Raji (cell line): ENCODE data around the gene SHBG.
A peak's percentile ranks its signal among the peaks of the same experiment; 100 is the strongest.

Experiments used
- POLR2A ChIP-seq: IDR thresholded peaks from 2 replicates; pipeline ENCODE4 v1.6.1; 2011; ENCODE audit warnings: low read depth, low read length, control low read depth; ENCODE audit not compliant: insufficient read depth

The SHBG gene

DNA sequence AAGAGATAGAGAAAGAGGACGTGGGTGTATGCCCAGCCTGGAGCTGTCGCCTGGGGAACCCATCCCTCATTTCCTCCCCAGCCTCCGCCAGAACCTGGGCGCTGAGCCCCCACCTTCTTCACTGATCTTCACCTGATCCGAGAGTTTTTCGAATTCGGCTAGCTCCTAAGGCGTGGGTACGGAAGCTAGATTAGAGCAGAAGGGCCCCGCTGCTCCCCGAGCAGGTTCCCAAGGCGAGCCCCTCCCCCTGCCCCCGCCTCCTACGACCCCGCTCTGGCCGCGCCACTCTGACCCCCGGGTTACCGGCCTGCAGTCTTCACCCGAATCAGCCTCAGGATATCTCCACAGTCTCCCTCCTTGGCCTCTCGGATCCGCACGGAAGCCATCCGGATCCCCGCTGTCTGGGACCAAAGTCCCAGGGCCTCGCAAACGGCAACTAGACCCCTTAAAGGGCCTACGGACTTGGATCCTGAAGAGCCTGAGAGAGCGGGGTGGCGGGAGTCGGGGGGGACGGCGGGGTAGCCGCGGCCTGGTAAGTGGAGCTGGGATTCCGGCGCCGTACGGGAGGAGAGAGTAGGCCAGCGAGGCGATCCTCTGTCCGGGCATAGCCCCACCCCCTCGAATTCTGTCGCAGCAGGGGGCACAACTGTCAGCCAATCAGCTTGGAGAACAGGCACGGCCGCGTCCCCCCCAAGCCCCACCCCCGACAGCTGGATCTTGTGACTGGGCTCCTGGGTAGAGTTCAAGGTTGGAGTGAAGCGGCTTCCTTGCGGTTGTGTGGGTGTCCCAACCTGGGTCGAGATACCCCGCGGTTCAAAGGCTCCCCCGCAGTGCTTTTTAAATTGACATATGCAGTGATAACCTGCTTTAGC is 2.4 kb upstream of the SHBG start, which contains the start of gene SAT2:
SAT2 (minus strand) TSS at position 572 of the 872 bp plus-strand sequence; CDS start at position 386, 186 bp downstream.
- TF ChIP-seq POLR2A: peak; percentile 67

DNA sequence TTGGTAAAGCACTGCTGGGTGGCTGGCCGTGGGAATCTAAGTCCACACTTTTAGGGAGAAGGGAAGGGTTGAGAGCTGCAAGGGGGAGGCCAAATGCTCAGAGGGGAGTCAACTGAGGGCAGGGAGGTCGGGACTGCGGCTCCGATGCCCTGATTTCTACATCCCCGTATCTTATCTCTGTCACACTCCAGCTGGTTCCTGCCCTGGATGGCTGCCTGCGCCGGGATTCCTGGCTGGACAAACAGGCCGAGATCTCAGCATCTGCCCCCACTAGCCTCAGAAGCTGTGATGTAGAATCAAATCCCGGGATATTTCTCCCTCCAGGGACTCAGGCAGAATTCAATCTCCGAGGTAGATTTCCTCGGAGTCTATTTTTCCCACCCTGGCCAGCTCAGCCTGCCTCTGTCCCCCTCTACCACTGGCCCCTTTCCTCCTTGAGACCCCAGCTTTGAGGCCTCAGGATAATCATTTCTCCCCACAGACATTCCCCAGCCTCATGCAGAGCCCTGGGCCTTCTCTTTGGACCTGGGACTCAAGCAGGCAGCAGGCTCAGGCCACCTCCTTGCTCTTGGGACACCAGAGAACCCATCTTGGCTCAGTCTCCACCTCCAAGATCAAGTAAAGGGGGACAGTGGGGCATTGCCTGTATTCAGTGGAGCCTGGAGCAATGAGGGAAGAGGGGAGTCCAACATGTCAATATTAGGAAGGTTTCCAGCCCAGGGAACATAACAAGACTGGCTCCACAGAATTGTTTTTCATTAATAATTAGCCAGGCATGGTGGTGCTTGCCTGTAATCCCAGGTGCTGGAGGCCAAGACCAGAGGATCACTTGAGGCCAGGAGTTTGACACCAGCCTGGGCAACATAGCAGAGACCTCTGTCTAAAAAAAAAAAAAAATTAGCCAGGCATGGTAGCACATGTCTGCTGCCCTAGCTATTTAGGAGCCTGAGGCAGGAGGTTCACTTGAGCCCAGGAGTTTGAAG is 1.8 kb downstream of the SHBG start:
- TF ChIP-seq POLR2A: no peak

DNA sequence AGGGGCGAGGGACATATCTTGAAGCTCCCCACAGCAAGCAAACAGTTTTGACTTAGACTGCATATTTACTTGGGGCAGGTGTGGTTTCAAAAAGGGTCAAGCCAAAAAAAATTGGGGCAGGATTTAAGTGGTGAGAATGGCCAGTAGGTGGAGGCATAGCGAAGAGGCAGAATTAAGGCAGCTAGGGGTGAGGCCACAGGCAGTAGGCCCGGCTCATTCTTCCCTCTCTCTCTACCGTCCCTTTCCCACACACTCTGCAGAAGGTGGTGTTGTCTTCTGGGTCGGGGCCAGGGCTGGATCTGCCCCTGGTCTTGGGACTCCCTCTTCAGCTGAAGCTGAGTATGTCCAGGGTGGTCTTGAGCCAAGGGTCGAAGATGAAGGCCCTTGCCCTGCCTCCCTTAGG is 2.6 kb downstream of the SHBG start:
- TF ChIP-seq POLR2A: 0 out of 2 replicates have a peak, but pooled peaks have one; percentile 24

DNA sequence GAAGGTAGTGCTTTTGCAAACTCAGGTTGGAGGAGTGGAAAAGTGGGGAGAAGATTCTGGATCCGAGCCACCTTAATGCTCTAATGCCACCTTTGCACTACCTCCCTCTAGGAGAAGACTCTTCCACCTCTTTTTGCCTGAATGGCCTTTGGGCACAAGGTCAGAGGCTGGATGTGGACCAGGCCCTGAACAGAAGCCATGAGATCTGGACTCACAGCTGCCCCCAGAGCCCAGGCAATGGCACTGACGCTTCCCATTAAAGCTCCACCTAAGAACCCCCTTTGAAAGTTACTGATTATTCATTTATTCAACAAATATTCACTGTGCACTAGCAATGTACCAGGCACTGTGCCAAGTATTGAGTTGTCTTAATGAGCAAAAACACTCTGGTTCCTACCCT is 3.2 kb downstream of the SHBG start:
- TF ChIP-seq POLR2A: no peak

DNA sequence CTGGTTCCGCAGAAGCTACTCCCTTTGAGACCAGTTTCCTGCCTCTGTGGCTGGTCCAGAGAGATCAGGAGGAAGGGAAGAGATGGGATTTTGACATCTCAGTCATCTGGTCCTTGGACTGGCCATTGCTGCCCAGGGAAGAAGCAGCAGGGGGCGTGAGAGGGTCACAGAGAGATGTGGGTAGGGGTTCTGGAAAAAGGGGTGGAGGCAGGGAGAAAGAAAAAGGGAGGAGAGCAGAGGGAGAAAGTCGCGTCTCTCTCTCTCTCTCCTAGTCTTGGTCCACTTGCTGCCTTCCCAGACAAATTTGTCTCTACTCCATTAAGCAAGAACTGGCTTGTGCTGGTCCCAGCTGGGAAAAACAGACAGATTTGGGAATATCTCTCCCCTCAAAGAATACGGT is 4.4 kb downstream of the SHBG start:
- no peak for TF ChIP-seq POLR2A

DNA sequence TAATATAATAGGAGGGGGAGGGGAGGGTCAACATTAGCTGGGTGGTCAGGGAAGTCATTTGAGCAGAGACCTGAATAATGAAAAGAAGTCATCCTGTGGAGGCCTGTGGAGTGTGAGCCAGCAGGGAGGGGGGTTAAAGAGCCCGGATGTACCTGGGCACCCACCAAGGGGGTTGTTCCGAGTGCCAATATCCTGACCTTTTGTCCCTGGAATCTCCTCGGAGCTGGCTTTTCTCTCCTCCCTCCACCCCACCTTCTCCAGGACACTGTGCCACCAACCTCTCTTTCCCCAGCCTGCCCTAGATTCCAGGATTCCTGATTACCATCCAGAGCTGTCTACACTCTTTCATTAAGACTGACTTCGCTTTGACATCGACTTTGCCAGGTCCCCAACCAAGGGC is 6.2 kb downstream of the SHBG start:
- no peak for TF ChIP-seq POLR2A

DNA sequence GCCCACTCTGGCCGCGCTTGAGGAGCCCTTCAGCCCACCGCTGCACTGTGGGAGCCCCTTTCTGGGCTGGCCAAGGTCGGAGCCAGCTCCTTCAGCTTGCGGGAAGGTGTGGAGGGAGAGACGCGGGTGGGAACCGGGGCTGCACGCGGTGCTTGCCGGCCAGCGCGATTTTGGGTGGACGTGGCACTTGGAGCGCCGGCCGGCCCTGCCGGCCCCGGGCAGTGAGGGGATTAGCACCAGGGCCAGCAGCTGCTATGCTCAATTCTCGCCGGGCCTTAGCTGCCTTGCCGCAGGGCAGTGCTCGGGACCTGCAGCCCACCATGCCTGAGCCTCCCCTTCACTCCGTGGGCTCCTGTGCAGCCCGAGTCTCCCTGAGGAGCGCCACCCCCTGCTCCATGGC is 10.8 kb downstream of the SHBG start:
- no peak for TF ChIP-seq POLR2A

DNA sequence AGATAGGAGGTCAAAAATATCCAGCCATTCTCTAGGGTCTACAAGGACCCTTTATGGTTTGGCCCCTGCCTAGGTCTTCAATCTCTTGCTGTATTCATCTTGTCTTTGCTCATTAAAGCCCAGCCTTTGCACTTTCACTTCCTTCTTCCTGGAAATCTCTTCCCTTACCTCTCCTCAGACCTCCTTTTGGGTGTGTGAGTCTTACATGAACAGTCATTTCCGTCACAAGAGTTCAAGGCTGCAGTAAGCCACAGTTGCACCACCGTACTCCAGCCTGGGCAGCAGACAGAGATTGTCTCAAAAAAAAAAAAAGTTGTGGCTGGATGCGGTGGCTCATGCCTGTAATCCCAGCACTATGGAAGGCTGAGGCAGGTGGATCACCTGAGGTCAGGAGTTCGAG is 14.8 kb downstream of the SHBG start:
- no peak for TF ChIP-seq POLR2A

DNA sequence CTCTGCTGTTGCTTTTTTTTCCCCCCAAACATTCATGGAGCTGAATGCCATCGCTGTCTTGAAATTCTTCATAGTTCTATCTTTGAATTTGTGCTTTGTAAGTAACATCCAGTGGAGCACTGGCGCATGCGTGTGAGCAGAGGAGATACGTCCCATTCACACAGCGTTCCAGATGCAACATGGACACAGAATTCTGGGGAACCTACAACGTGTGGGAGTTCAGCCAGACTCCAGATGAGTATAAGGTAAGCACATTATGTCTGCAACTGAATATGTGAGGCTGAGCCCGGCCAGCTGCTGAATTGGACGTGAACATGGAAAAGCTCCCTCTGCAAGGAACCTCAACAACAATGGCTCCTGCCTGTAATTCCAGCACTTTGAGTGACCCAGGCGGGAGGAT is 16.5 kb downstream of the SHBG start:
- TF ChIP-seq POLR2A: no peak

DNA sequence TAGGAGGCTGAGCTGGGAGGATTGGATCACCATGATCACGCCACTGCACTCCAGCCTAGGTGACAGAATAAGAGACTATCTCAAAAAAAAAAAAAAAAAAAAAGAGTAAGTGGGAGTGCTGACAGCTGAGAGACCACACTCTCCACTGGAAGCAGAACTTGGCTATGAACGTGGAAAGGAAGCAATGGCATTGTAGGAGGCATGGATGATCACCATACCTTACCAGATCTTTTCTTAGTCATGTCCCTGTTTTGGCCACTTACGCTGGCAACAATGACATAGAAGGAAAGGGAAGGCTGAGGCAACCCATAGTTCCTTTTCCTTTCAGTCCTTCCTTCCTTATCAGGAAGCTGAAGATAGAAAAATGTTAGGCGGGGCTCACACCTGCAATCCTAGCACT is 17.1 kb downstream of the SHBG start:
- TF ChIP-seq POLR2A: no peak

DNA sequence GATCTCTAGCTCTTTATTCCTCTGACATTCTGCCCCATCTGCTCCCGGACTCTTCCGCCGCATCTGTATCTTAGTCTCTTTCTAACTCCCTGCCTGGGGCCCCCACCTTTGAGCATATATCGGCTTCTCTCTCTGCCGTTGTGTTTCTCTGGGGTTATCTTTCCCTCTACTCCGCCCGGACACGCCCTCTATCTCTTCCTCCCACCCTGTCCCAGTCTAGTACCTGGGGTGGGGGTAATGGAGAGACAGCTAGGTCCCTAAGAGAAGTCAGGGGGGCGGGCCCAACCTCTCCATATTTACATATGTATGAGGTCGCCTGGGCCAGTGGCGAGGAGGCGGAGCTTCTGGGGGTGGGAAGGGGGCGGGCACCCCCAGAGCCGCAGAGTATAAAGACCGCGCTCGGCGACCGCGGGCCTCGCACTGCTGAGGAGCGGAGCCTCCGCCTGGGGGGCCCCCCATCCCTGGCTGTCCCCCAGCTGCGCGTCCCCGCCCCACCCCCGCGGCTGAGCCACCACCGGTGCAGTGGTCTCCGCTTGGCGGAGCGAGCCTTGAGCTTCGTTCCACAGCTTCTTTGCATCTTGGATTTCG is 20.7 kb downstream of the SHBG start, which contains the start of gene ATP1B2:
ATP1B2 (plus strand) TSS at position 418 of the 588 bp plus-strand sequence. CDS start 593 bp downstream, outside the sequence.
- TF ChIP-seq POLR2A: no peak

DNA sequence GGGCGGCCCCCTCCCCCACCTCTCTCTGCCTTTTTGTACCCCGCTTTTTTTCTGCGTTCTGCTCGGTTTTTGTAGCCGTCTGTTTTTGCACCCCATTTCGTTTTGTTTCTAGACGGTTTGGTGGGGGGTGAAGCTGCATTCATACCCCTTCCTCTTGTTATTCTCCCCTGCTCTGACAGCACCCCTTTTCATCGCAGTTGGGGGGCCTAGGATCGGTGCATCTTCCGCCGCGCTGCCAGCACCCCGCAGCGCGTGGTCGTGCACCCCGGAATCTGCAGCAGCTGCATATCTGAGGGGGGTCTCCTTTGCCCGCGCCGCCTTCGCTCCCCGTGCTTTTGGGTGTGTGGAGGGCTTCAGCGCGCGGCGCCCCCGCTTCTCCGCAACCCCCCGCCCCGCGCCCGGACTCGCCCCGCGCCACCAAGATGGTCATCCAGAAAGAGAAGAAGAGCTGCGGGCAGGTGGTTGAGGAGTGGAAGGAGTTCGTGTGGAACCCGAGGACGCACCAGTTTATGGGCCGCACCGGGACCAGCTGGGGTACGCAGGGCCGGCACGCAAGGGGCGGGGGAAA is 21.2 kb downstream of the SHBG start:
- TF ChIP-seq POLR2A: no peak

DNA sequence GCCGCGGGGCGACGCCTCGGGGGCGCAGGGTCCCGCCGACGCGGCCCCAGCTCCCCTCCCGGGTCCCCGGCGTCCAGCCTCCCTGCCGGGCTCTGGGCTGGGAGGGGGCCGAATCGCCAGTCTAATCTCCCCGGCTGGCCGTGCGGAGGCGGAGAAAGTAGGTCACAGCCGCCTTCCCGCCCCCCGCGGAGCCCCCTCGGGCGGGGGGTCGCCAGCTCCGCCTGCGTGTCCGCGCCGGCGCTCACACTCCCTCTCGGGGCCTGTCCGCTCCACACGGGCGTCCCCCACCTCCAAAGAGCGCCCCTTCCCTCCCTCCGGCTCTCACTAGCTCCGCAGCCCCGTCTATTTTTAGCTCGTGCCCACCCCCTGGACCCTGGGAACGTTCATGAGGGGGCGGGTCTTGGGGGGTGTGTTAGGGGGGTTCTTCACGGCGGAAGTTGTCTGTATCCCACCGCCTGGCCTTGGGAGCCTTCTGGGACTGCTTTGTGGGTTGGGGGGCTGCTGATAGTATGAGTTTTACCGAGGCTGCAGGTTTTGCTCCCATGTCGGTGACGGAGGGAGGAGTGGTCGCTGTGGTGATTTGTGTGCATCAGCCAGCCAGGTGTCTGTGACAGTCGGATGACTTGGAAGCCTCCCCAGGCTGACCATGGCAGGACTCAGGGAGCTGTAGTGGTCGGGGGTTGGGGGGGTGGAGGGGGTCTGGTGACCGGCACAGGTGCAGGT is 21.9 kb downstream of the SHBG start:
- TF ChIP-seq POLR2A: no peak
